SK-N-SH (cell line): Measurements from ENCODE around the gene PIGK. TPM values are rescaled to one million over a fixed set of nuclear protein-coding genes. Genes with fewer than 3 reads are reported as not detected.

Source experiments
- CTCF ChIA-PET: fragments of 300-600, 350-600 bp; formaldehyde crosslinking; extraction: SDS; loops from one replicate; lab custom pipeline; 2021; lab: Yijun Ruan, JAX
- POLR2A ChIA-PET: fragments of 350-600 bp; sonication (Branson Sonifier 250); formaldehyde crosslinking; extraction: SDS; loops from one replicate; lab custom pipeline; 2020; ENCODE audit warnings: antibody characterized with exemption, inconsistent platforms; lab: Yijun Ruan, JAX
- DNase-seq: peaks from one replicate; pipeline ENCODE4 v3.0.0; 2012
- H2AFZ ChIP-seq: fragments of 200-600 bp; sonication (generic); 2 replicates; pipeline ENCODE4 v1.8.1; 2016; ENCODE audit warnings: antibody characterized with exemption, mild to moderate bottlenecking, low read depth
- H3F3A ChIP-seq: fragments of 200-600 bp; sonication (generic); replicated peaks from 2 replicates; pipeline ENCODE3; 2016; ENCODE audit warnings: antibody characterized with exemption, mild to moderate bottlenecking; ENCODE audit not compliant: insufficient read depth
- H3K27ac ChIP-seq, 2 experiments: fragments of 200-500 bp in 1 of 2; fragments of 200-600 bp in 1 of 2; sonication (Bioruptor generic) in 1 of 2; sonication (generic), shearing (Covaris generic) in 1 of 2; 2 replicates each; pipeline versions ENCODE4 v1.5.1 to v1.6.1; 2014 to 2016; ENCODE audit warnings: low read depth in 2 of 2, inconsistent platforms in 1 of 2, low read length in 1 of 2, mild to moderate bottlenecking in 1 of 2, mixed read lengths in 1 of 2
- H3K27me3 ChIP-seq: fragments of 200-600 bp; sonication (generic), shearing (Covaris generic); 2 replicates; pipeline ENCODE4 v1.6.1; 2016; ENCODE audit warnings: mixed run types; ENCODE audit not compliant: insufficient read depth
- H3K36me3 ChIP-seq, 2 experiments: fragments of 200-500 bp in 1 of 2; fragments of 200-600 bp in 1 of 2; sonication (Bioruptor generic) in 1 of 2; sonication (generic) in 1 of 2; replicated peaks in 1 of 2; 2 replicates each; pipeline versions ENCODE3 to v1.5.1; 2014 to 2016; ENCODE audit warnings: low read length in 1 of 2, mild to moderate bottlenecking in 1 of 2; ENCODE audit not compliant: insufficient read depth in 2 of 2, control insufficient read depth in 1 of 2
- H3K4me1 ChIP-seq, 2 experiments: fragments of 200-500 bp in 1 of 2; fragments of 200-600 bp in 1 of 2; sonication (Bioruptor generic) in 1 of 2; sonication (generic), shearing (Covaris generic) in 1 of 2; 2 replicates each; pipeline versions ENCODE4 v1.5.1 to v1.6.1; 2014 to 2016; ENCODE audit warnings: low read depth in 1 of 2, low read length in 1 of 2, mixed run types in 1 of 2; ENCODE audit not compliant: insufficient read depth in 2 of 2, control insufficient read depth in 1 of 2
- H3K4me2 ChIP-seq: fragments of 200-600 bp; sonication (generic), shearing (Covaris generic); 2 replicates; pipeline ENCODE4 v1.6.1; 2017; ENCODE audit warnings: mixed run types
- H3K4me3 ChIP-seq, 2 experiments: fragments of 200-500 bp in 1 of 2; fragments of 200-600 bp in 1 of 2; sonication (Bioruptor generic) in 1 of 2; sonication (generic), shearing (Covaris generic) in 1 of 2; 2 replicates each; pipeline versions ENCODE4 v1.5.1 to v1.8.1; 2014 to 2016; ENCODE audit warnings: low read depth in 2 of 2, inconsistent platforms in 1 of 2, low read length in 1 of 2, mild to moderate bottlenecking in 1 of 2, mixed read lengths in 1 of 2, moderate library complexity in 1 of 2
- H3K79me2 ChIP-seq: fragments of 200-600 bp; sonication (generic); 2 replicates; pipeline ENCODE4 v1.8.1; 2017; ENCODE audit warnings: mild to moderate bottlenecking; ENCODE audit not compliant: insufficient read depth
- H3K9ac ChIP-seq: fragments of 200-600 bp; sonication (generic); 2 replicates; pipeline ENCODE4 v1.6.1; 2017; ENCODE audit warnings: mixed run types
- H3K9me2 ChIP-seq: fragments of 200-600 bp; sonication (generic); 2 replicates; pipeline ENCODE4 v1.6.1; 2017; ENCODE audit warnings: mixed run types
- H3K9me3 ChIP-seq: fragments of 200-600 bp; sonication (generic); 2 replicates; pipeline ENCODE4 v1.6.1; 2017; ENCODE audit warnings: mixed run types, mild to moderate bottlenecking, moderate library complexity
- H4K20me1 ChIP-seq: fragments of 200-600 bp; sonication (generic); 2 replicates; pipeline ENCODE4 v1.6.1; 2017; ENCODE audit warnings: mild to moderate bottlenecking, mixed run types; ENCODE audit not compliant: insufficient read depth
- CTCF ChIP-seq: fragments of 200-600 bp; sonication (generic); IDR thresholded peaks from 2 replicates; pipeline ENCODE4 v1.6.1; 2017; ENCODE audit warnings: antibody characterized with exemption, mild to moderate bottlenecking, moderate library complexity
- EZH2phosphoT487 ChIP-seq: fragments of 200-600 bp; sonication (generic); IDR thresholded peaks from 2 replicates; pipeline ENCODE4 v1.6.1; 2017; ENCODE audit warnings: low read depth, mixed run types, mild to moderate bottlenecking, antibody characterized with exemption, moderate library complexity, borderline replicate concordance
- FOXJ3 ChIP-seq: sonication (generic); formaldehyde crosslinking; IDR thresholded peaks from 2 replicates; pipeline ENCODE4 v1.5.1; 2020; ENCODE audit warnings: mild to moderate bottlenecking, missing genetic modification reagents
- GABPA ChIP-seq: IDR thresholded peaks from 2 replicates; pipeline ENCODE4 v1.4.0; 2012; ENCODE audit warnings: low read depth, mild to moderate bottlenecking
- JUND ChIP-seq: IDR thresholded peaks from 2 replicates; pipeline ENCODE4 v1.4.0; 2012
- MAX ChIP-seq: IDR thresholded peaks from 2 replicates; pipeline ENCODE4 v1.4.0; 2012; ENCODE audit warnings: low read depth
- NFIC ChIP-seq: IDR thresholded peaks from 2 replicates; pipeline ENCODE4 v1.4.0; 2012; ENCODE audit warnings: borderline replicate concordance
- NRF1 ChIP-seq: IDR thresholded peaks from 2 replicates; pipeline ENCODE4 v1.6.1; 2012; ENCODE audit warnings: low read depth, mild to moderate bottlenecking, low read length
- RAD21 ChIP-seq: IDR thresholded peaks from 2 replicates; pipeline ENCODE4 v1.6.1; 2012; ENCODE audit warnings: mild to moderate bottlenecking, low read length
- SIN3A ChIP-seq: IDR thresholded peaks from 2 replicates; pipeline ENCODE4 v1.6.1; 2012; ENCODE audit warnings: low read depth, mild to moderate bottlenecking, low read length, moderate library complexity, borderline replicate concordance
- SMC3 ChIP-seq: IDR thresholded peaks from 2 replicates; pipeline ENCODE4 v1.6.1; 2012; ENCODE audit warnings: low read depth, low read length, improper control_type of control experiment
- USF2 ChIP-seq: fragments of 150-350 bp; IDR thresholded peaks from 2 replicates; pipeline ENCODE4 v1.6.1; 2017; ENCODE audit warnings: antibody characterized with exemption, low read length, low read depth, borderline replicate concordance
- YY1 ChIP-seq: IDR thresholded peaks from 2 replicates; pipeline ENCODE4 v1.4.0; 2012; ENCODE audit warnings: low read depth, mild to moderate bottlenecking
- ZBTB33 ChIP-seq: IDR thresholded peaks from 2 replicates; pipeline ENCODE4 v1.4.0; 2012; ENCODE audit warnings: low read depth, borderline replicate concordance
- WGBS: methylation state at CpG from one replicate; pipeline ENCODE4 v1.1.6; 2017; ENCODE audit warnings: low lambda C conversion rate; 5-methylcytosine and 5-hydroxymethylcytosine counted together
- polyA plus RNA-seq, 3 experiments: library from polyadenylated mRNA; depleted of rRNA; stranded (reverse); fragments of >200 nt; gene quantifications; 2 replicates each; pipeline ENCODE4 v1.2.3, GENCODE V29; 2012

The PIGK gene
- polyA plus RNA-seq, 1 of the 3 experiments (the other 2 are of a cell fraction): 11.5 TPM

DNA sequence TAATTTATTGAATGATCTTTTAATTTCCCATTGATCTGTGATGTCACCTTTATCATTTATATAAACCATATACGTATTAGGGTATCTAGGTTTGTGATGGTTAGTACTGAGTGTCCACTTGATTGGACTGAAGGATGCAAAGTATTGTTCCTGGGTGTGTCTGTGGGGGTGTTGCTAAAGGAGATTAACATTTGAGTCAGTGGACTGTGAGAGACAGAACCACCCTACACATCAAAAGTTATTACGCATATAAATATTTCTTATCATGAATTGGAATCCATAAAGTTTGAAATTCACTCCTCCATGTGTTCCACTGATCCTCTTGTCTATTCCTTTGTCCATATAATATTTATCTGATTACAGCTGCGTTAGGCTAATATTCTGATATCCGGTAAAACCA is 100.5 kb downstream of the PIGK start:
- H2AFZ ChIP-seq: no peak overlapping the region
- POLR2A ChIA-PET: no interaction called here
- peaks cover 0 to 6% of the 10 kb centered on the region in 2 experiments; a peak in 2 of 4 replicates for H3K4me1 ChIP-seq
- no peak overlapping the region for H3K27ac ChIP-seq
- H3K9me2 ChIP-seq: no peaks in the 10 kb centered on the region
- no peaks in the 10 kb centered on the region for H4K20me1 ChIP-seq
- TF ChIP-seq GABPA (no peak), NFIC (no peak), MAX (no peak), YY1 (no peak), EZH2phosphoT487 (no peak), SMC3 (no peak), NRF1 (no peak), ZBTB33 (no peak), JUND (no peak), CTCF (no peak), RAD21 (no peak), SIN3A (no peak), USF2 (no peak)
- TF ChIP-seq, all 33 proteins: peak for 0
- no peak overlapping the region for H3K4me3 ChIP-seq
- no peaks in the 10 kb centered on the region for H3K36me3 ChIP-seq
- DNase-seq: no peak
- no peaks in the 10 kb centered on the region for H3K27me3 ChIP-seq
- H3K9me3 ChIP-seq: no peaks in the 10 kb centered on the region
- no peaks in the 10 kb centered on the region for H3F3A ChIP-seq
- no peak overlapping the region for H3K4me2 ChIP-seq
- H3K79me2 ChIP-seq: no peaks in the 10 kb centered on the region
- no peak overlapping the region for H3K9ac ChIP-seq
- CTCF ChIA-PET: interaction anchor here (2.0 to 2.7 kb wide), 2 partner anchors 7 to 964 kb away, joined by 5 to 9 read pairs; no protein-coding TSS in a partner anchor
- 93% methylated on average over 4 of the region's 4 CpGs for WGBS

DNA sequence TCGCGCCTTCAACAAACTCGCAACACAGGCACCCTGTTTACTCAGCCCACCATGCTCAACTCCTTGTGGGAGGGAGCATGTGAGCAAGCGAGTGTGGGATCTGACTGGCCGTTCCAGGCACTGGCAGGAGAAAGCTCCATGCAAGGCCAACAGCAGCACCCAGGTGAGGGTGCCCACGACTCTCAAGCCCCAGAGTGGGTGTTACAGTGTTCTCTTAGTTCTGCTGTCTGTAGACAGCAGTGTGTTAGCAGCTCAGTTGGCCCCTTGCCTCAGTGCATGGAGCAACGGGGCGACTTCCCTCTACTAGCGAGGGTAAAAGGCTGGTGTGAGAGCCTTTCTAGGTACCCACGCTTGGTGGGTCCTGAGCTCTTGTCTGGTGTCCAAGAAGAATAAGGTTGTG is 114.6 kb downstream of the PIGK start:
- Histone ChIP-seq H3K36me3 (peaks cover 0 to 7% of the 10 kb centered on the region in 2 experiments), H3K27me3 (no peaks in the 10 kb centered on the region), H3K9ac (no peak overlapping the region), H3K9me3 (no peaks in the 10 kb centered on the region), H2AFZ (no peak overlapping the region), H3K4me1 (no peaks in the 10 kb centered on the region; a peak in 1 of 4 replicates), H3F3A (no peaks in the 10 kb centered on the region), H3K4me2 (no peak overlapping the region), H4K20me1 (no peaks in the 10 kb centered on the region), H3K27ac (no peak overlapping the region), H3K4me3 (no peak overlapping the region), H3K9me2 (no peaks in the 10 kb centered on the region; the same call in 1 of the 2 replicates), H3K79me2 (no peaks in the 10 kb centered on the region)
- ChIA-PET CTCF (interaction anchor here (1.0 kb wide), 1 partner anchor 8 kb away, joined by 3 read pairs; no protein-coding TSS in a partner anchor), POLR2A (no interaction called here)
- no peak for TF ChIP-seq FOXJ3 (CRISPR knock-in tag)
- no peak for DNase-seq
- 93% methylated on average over 10 of the region's 10 CpGs for WGBS
